ENCODE data around the gene SOBP.
"Not testable (repeated sequence)": the region's sequence is repeated elsewhere in the genome, so short reads cannot be mapped to it uniquely, and the experiment has no call there.

Gene SOBP, protein sequence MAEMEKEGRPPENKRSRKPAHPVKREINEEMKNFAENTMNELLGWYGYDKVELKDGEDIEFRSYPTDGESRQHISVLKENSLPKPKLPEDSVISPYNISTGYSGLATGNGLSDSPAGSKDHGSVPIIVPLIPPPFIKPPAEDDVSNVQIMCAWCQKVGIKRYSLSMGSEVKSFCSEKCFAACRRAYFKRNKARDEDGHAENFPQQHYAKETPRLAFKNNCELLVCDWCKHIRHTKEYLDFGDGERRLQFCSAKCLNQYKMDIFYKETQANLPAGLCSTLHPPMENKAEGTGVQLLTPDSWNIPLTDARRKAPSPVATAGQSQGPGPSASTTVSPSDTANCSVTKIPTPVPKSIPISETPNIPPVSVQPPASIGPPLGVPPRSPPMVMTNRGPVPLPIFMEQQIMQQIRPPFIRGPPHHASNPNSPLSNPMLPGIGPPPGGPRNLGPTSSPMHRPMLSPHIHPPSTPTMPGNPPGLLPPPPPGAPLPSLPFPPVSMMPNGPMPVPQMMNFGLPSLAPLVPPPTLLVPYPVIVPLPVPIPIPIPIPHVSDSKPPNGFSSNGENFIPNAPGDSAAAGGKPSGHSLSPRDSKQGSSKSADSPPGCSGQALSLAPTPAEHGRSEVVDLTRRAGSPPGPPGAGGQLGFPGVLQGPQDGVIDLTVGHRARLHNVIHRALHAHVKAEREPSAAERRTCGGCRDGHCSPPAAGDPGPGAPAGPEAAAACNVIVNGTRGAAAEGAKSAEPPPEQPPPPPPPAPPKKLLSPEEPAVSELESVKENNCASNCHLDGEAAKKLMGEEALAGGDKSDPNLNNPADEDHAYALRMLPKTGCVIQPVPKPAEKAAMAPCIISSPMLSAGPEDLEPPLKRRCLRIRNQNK

DNA sequence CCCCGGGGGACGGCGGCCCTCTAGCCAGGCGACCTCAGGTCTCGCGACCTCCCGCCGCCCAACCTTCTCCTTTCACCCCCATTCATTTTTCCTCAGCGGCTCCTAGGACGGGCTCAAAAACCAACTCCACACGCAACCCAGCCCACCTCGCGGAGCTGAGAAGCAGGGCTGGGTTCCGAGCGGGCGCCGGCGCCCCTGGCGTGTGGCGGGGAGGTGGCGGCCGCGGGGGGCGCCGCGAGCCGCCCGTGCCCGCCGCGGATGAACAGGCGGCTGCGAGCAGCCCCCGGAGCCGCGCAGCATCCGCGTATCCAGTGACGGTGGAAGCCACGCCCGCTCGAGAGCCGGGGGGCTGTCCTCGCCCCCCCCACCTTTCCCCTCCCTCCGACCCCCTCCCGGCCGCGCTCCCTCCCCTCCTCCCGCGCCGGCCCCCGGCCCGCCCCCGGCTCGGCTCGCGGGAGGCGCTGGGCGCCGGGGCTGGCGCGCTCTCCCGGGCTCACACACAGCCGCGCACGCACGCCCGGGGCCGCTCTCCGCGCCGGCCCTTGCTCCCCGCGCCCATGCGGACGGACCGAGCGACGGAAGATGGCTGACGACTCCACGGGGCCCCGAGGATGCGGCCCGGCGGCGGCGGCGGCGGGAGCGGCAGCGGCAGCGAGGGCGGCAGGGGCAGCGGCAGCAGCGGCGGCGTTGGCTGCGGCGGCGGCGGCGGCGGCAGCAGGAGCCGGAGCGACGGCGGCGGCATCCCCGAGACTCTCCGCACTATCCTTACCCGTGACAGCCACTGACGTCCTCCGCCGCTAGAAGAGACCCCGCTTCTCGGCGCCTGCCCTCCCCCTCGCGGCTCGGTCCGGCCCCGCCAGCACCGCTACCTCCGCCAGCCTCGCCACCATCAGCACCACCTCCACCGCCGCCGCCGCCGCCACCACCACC is at the start of gene SOBP:
Gene SOBP (plus strand): TSS at position 482 of the 930 bp plus-strand sequence. CDS start 500 bp downstream, outside the sequence.
- DNase-seq: peak; percentile 66 to 81

DNA sequence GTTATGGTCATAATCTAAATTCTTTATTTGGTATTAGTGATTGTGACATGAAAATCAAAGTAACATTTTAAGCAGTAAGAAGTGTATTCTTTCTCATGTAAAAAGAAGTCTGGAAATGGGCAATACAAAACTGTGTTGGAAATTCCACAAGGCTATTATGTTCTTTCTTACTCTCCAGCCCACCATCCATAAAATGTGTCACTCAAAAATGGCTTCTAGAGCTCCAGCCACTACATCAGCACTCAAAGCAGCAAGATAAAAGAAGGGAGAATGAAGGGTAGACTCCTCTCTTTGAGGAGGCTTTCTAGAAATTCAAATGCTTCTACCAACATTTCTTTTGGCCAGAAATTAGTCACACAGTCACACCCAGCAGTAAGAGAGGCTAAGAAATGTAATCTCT is 49.0 kb upstream of the SOBP start:
- DNase-seq: no peak

DNA sequence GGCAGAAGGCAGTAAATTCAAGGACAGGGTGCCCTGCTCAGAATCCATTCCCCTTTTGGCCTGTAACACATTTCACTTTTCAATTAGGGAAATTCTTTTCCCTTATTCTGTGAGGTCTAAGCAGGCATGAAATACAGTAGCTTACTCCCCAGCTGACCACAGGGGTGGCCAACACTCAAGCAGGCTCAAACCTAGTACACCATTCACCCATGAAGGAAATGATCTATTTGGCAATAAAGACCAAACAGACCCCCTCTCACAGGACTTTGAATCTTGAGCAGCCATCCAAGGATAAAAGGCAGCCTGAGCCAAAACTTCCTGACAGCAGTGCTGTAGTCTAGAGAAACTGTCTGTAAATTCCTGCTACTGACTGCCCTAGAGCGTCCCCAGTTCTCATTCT is 48.2 kb upstream of the SOBP start:
- DNase-seq: no peak

DNA sequence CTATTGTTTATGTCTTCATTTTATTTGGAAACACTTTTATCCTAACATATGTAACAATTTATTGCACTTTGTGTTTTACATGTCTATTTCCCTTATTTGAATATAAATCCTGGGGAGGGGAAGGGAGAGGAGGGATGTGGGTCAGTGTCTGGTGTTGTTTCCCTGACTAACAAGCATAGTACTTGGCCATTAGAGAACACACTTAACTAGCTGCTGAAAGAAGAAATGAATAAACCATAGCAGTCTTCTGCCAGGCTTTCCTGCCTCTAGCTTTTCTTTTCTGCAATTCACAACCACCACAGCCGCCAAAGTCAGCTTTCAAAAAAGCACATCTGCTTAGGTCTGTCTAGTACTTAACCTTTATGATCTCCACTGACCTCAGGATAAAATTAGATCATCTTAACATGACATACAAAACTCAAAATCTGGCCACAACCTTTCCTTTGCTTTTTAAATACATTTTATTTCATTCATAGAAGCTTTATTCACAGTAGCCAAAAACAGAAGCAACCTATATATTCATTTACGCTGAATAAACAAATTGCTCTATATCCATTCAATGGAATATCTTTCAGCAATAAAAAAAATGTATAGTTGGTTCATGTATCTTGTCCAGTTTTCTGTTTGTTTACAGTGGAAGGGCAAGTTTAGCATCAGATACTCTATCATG is 46.8 kb upstream of the SOBP start:
- DNase-seq: no peak

DNA sequence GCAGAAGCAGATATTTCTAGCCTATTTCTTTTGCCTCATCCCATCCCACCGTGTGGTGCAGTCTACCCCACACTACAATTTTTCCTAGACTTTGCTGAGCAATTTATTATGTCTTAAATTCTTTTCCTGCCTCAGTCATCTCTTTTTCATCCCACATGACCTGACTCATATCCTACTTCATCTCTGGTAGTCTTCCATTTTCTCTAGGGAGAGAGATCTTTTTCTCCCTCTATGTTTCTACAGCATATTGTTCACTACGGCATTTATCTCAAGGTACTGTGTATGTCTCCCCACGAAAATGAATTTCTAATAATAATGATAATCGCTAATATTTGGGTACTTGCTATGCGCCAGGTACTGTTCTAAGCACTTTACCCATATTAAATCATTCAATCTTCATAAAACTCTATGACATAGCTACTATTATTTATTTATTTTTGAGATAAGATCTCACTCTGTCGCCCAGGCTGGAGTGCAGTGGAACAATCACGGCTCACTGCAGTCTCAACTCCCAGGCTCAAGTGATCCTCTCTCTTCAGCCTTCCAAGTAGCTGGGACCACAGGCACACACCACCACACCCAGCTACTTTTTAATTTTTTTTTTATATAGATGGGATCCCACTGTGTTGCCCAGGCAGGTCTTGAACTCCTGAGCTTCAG is 46.2 kb upstream of the SOBP start:
- no peak for DNase-seq

DNA sequence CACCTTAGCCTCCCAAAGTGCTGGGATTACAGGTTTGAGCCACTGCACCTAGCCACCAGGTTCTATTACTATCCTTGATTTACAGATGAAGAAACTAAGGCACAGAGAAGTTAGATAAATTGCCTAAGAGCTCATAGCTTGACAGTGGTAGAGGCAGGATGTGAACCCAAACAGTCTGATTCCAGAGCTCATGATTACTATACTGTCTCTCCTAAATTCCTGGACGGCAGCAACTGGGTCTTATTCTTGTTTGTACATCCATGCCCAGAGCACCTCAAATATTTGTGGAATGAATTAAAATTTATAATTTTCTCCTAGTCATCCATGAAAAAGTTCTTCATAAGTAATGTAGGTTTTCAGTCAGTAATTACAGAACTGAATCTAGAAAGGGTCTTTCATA is 45.6 kb upstream of the SOBP start:
- no peak for DNase-seq

DNA sequence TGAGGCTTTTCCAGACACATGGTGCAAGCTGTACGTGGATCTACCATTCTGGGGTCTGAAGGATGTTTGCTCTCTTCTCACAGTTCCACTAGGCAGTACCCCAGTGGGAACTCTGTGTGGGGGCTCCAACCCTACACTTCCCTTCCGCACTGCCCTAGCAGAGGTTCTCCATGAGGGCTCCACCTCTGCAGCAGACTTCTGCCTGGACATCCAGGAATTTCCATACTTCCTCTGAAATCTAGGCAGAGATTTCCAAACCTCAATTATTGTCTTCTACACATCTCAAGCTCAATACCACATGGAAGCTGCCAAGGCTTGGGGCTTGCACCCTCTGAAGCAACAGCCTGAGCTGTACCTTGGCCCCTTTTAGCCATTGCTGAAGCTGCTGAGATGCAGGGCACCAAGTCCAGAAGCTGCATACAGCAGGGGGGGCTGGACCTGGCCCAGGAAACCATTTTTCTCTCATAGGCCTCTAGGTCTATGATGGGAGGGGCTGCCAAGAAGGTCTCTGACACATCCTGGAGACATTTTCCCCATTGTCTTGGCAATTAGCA is 42.2 kb upstream of the SOBP start:
- DNase-seq: no peak

DNA sequence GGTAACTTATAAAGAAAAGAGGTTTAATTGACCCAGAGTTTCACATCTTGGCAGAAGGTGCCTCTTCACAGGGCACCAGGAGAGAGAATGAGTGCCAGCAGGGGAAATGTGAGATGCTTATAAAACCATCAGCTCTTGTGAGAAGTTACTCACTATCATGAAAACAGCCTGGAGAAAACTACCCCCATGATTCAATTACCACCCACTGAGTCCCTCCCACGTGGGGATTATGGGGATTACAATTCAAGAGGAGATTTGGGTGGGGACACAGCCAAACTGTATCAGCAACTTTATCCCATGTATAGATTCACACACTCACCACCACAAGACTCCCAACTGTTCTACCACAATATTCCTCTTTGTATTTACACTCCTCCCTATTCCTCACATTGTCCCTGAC is 41.1 kb upstream of the SOBP start:
- no peak for DNase-seq

DNA sequence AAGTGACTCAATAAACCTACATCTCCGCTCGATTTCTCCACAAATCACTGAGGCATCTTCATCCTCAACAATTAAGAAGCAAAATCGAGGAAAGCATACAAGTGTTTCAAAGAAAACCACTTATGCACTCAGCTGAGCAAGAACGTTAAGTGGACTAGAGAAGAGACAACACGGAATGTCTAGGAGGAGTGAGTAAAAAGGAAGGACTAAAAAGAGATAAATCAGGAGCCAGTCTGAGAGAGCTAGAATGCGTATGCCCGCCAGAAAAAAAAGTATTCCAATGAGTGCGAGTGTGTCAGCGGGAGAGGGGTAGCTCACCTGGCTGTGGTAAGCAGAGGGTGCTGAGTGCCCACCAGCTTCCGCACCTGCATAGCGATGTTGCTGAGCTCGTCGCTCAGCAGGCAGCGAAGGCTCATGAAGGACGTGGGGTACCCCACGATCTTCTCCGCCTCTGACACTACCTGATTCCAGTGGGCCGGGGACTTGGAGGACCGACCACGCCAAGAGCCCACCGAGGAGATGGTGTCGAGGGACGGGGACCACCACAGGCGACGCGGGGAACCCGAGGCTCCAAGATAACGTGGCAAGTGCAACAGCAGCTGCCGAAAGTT is 31.1 kb upstream of the SOBP start:
- peak in 1 of 2 experiments; percentile 17 for DNase-seq

DNA sequence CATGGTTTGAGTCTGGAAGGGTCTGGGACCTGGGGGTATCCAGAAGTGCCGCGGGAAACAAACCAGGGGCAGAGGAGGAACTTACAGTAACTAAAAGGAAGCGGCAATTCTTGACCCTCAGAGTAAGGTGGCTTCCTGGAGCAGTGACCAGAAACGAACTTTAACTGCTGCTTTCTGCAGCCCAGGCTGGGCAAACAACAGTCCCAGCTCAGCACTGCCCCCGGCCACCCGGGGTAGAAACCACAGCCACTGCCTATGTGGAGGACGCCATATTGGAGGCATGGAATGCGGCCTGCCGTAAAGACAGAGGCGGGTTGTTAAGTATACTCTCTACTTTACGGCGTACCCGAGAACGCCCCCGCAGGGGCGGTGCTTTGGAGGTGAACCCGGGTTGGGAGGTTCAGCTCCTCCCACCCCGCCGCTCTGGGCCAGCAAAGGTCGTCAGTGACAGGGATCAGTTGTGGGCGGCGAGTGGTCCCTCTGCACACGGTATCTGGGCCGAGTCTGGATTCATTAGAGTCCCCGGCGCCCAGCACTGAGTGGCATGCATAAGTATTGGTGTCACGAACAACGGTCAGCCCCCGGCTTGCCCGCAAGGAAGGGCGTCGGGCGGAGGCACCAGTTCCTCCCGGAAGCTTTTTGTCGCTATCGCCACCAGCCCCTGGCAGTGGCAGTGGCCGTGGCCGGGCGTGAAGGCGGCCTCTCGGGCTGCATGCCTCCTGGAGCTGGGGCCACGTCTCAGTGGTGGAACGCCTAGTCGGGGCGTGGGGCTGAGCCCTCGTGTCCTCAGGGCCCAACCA is 30.4 kb upstream of the SOBP start, which contains the start of gene PDSS2:
Gene PDSS2 (minus strand): TSS at position 282 of the 800 bp plus-strand sequence. CDS start 279 bp downstream, at position 3.
- DNase-seq: peak; percentile 98

DNA sequence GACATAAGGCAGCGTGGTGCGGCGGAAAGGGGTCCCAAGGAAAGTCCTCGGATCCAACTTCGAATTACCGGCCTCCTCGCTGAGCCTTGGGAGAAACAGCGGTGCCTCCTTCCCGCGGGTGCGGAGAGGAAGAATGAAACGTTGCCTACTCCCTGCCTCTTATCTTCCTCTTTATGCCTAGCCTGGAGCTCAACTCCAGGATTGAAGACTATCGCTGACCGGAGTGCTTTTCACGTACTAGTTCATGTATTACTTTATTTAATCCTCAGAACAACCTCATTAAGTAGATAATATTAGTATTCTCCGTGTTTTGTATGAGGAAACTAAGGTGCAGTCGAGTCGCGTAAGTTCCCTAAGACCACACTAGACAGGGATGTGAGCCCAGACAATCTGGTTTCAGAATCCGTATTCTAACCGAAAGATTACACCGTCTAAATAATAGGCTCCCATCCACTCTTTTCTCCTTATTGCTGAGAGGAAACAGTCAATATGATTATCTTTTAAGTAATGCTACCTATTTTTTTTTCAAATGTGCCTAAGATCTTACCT is 29.8 kb upstream of the SOBP start:
- DNase-seq: no peak

DNA sequence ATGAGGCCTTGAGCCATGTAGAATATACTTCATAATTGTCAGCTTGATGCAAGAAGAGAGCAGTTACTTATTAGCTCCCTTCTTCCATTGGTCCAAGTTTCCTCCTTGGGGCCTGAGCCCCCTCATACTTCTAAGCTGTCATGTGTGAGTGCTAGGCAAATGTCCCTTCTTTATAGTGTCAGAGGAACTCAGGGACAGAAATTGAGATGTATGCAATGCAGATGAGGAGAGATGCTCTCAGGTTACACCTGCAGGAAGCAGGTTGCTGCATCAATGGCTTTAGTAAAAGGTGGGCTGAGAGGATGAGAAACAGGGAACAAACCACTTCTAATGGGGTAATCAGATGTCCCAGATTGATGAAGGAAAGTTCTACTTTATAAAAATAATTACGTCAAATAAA is 23.9 kb upstream of the SOBP start:
- DNase-seq: no peak

DNA sequence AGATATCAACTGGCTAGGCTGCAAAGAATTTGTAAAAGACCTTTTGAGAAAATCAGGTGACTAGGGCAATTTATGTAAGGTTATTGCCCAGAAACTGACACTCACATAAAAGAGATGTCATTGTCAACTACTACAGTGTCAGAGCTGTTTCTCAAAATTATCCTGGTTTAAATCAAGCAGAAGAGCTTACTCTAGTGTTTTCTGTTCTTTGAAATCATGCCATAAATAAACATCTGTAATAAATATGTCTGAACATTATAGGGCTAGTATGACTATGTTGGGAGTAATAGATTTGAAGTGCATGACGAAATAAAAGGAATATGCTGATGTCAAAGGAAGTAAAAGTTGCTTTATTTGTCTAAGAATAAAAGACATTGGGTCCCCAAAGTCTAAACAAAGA is 19.6 kb upstream of the SOBP start:
- no peak for DNase-seq

DNA sequence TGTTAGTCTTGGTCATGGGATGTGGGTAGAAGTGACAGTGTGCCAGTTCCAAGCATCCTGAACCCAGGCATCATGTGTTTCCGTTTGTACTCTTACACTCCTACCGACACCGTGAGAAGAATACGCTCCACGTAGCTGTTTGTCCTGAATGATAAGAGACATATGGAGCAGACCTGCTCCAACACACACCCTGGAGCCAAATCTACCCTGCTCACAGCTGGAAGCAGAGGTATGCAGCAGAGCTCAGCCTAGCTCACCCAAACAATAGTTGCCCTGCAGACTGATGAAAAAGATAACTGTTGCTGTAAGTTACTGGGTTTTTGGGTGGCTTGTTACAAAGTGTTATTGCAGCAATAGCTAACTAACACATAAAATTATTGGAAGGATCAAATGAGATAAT is 16.3 kb upstream of the SOBP start:
- no peak for DNase-seq

DNA sequence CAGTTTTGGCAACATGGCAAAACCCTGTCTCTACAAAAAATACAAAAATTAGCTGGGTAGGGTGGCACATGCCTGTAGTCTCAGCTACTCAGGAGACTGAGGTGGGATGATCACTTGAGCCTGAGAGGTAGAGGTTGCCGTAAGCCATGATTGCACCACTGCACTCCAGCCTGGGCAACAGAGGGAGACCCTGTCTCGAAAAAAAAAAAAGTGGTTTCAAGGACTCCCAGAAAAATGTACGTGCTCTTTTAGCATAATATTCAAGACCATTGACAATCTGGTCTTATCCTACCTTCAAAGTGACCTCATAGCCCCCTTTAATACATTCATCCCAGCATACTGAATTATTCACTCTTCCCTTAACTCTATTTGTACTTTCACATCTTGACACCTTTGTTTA is 14.6 kb upstream of the SOBP start:
- DNase-seq: not testable (repeated sequence)

DNA sequence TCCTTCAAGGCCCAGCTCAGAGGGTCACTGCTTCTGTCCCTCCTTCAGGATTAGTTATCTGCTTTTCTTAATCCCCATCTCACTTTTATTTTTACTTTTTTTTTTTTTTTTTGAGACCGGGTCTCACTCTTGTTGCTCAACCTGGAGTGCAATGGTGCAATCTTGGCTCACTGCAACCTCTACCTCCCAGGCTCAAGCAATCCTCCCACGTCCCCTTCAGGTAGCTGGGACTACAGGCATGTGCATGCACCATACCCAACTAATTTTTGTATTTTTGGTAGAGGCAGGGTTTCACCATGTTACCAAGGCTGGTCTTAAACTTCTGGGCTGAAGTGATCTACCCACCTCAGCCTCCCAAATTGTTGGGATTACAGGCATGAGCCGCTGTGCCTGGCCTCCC is 14.1 kb upstream of the SOBP start:
- DNase-seq: not testable (repeated sequence)

DNA sequence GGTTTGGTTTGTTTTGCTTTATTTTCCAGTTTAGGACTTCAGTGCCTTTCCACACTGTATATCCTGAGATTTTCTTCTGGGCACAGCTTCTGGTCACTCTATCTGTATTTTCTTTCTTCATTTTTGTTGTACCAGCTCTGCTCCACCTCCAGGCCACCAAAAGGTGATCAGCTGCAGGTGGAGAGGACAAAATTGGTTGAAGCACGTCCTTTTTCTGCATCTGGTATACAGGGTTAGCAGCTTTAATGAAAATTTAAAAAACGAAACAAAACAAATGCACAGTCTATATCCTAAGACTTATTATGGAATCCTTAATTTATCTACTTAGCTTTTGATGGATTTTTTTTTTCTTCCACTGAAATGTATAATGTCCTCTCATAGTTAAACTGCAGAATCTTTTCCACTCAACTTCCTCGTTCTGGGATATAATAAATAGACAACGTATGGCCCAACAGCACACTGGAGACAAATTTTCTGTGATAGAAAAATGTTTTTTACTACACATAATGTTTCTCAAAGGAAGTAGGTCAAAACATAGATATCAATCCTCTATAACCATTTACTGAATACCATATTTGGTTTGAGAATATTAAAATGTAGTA is 10.7 kb upstream of the SOBP start:
- DNase-seq: no peak

DNA sequence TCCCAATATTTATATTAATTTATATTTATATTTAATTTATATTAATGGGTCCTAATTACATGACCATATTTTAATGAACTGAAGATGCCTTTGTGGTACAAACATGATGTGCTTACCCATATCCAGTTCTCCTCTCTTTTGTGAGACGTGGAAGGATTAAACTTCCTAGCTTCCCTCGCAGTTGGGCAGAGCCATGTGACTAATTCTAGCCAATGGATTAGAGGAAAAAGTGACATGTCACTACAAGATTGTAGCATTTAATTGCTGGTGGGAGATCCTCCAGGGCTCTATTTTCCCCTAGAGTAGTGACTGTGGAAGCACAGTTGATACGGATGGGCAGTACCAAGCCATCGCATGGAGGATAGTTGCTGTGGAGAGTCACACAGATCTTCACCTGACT is 4.8 kb upstream of the SOBP start:
- no peak for DNase-seq

DNA sequence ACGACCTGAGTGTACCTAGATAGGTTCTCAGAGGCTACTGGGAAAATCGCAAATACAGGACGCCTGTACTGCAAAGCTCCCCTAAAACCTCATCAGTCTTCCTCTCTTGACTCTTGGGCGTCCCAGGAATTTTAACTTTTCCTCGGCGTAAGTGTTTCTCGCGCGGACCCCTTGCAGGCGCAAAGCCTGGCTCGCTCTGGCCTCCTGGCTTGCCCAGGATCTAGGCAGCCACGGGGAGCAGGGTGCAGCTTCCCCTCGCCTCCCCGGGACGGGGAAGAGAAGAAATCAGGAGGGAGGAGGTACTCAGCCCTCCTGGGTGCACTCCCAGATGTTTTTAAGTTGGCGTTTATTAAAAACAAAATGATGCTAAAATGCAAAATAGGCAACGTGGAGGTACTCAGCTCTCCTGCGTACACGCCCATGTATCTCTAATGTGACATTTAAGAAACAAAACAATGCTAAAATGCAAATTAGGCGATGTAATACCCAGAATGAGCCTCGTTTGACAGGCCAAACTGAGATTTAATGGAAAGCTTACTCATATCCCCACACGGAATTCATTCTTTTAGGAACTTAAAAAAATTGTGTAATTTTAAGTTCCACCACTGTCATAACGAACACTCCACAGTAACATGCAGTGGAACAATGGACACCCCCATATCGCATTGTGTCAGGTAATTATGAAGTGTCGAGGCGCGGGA is 1.6 kb upstream of the SOBP start:
- no peak for DNase-seq

Measured in SHP77 (cell line).